RWPE2 (cell line): ENCODE data around the gene CHST15.

ENCODE experiments used
- ATAC-seq: fragments of 200-7000 bp; cut with Tn5 transposase; 3 replicates; pipeline ENCODE4 v1.9.1; 2021; ENCODE audit warnings: low read depth
- DNase-seq: peaks from one replicate; pipeline ENCODE4 v3.0.0-alpha.2; 2020; ENCODE audit warnings: low spot score
- H3K27ac ChIP-seq: fragments of 450-650 bp; 2 replicates; pipeline ENCODE4 v1.5.1; 2017; ENCODE audit warnings: mild to moderate bottlenecking; ENCODE audit not compliant: poor library complexity, severe bottlenecking
- H3K27me3 ChIP-seq: fragments of 250-450 bp; sonication (Bioruptor Pico); 2 replicates; pipeline ENCODE4 v1.5.1; 2021; ENCODE audit warnings: mild to moderate bottlenecking, moderate library complexity; ENCODE audit not compliant: insufficient read depth, poor library complexity, severe bottlenecking
- H3K36me3 ChIP-seq: fragments of 250-450 bp; sonication (Bioruptor Pico); 2 replicates; pipeline ENCODE4 v1.5.1; 2020; ENCODE audit warnings: low read depth, mild to moderate bottlenecking, moderate library complexity
- H3K4me1 ChIP-seq: fragments of 250-450 bp; sonication (Bioruptor Pico); 2 replicates; pipeline ENCODE4 v1.5.1; 2021; ENCODE audit warnings: mild to moderate bottlenecking, moderate library complexity; ENCODE audit not compliant: insufficient read depth, poor library complexity, severe bottlenecking
- H3K4me3 ChIP-seq: fragments of 250-450 bp; sonication (Bioruptor Pico); 2 replicates; pipeline ENCODE4 v1.5.1; 2021; ENCODE audit warnings: mild to moderate bottlenecking, moderate library complexity; ENCODE audit not compliant: severe bottlenecking
- H3K9me3 ChIP-seq: fragments of 250-450 bp; sonication (Bioruptor Pico); 2 replicates; pipeline ENCODE4 v1.5.1; 2021; ENCODE audit warnings: mild to moderate bottlenecking, moderate library complexity; ENCODE audit not compliant: severe bottlenecking
- TF ChIP-seq, protein P1 (sequence below): fragments of 450-650 bp; IDR thresholded peaks from one replicate; pipeline ENCODE4 v1.5.1; 2017; ENCODE audit warnings: mild to moderate bottlenecking, moderate library complexity; ENCODE audit not compliant: poor library complexity, severe bottlenecking

CHST15 gene

DNA sequence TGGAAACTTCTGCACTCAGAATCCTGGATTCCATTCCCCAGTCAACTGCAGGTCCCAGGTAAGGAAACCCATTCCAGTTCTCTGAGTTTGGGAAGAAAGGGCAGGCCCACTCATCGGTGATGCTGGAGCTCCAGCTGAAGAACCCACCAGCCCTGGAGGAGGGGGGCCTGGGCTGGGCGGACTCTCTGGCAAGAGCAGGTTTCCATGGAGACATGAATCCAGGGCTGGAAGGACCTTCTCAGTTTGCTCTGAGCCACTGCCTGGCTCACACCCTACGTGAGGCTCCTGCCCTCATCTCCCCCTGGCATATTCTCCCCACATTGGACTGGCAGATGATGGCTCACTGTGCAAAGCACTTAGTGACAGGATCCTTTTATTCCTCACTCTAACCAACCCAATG lies 128.4 kb downstream of the CHST15 start:
- H3K27me3 ChIP-seq, result peaks cover 17% of the 10 kb centered on the region
- no peak overlapping the region for H3K4me3 ChIP-seq
- no peak for DNase-seq
- ATAC-seq, result no peak
- H3K9me3 ChIP-seq, result no peaks in the 10 kb centered on the region
- TF ChIP-seq, protein P1, sequence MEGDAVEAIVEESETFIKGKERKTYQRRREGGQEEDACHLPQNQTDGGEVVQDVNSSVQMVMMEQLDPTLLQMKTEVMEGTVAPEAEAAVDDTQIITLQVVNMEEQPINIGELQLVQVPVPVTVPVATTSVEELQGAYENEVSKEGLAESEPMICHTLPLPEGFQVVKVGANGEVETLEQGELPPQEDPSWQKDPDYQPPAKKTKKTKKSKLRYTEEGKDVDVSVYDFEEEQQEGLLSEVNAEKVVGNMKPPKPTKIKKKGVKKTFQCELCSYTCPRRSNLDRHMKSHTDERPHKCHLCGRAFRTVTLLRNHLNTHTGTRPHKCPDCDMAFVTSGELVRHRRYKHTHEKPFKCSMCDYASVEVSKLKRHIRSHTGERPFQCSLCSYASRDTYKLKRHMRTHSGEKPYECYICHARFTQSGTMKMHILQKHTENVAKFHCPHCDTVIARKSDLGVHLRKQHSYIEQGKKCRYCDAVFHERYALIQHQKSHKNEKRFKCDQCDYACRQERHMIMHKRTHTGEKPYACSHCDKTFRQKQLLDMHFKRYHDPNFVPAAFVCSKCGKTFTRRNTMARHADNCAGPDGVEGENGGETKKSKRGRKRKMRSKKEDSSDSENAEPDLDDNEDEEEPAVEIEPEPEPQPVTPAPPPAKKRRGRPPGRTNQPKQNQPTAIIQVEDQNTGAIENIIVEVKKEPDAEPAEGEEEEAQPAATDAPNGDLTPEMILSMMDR, result no peak
- no peaks in the 10 kb centered on the region for H3K4me1 ChIP-seq
- H3K36me3 ChIP-seq, result no peaks in the 10 kb centered on the region
- no peak overlapping the region for H3K27ac ChIP-seq

DNA sequence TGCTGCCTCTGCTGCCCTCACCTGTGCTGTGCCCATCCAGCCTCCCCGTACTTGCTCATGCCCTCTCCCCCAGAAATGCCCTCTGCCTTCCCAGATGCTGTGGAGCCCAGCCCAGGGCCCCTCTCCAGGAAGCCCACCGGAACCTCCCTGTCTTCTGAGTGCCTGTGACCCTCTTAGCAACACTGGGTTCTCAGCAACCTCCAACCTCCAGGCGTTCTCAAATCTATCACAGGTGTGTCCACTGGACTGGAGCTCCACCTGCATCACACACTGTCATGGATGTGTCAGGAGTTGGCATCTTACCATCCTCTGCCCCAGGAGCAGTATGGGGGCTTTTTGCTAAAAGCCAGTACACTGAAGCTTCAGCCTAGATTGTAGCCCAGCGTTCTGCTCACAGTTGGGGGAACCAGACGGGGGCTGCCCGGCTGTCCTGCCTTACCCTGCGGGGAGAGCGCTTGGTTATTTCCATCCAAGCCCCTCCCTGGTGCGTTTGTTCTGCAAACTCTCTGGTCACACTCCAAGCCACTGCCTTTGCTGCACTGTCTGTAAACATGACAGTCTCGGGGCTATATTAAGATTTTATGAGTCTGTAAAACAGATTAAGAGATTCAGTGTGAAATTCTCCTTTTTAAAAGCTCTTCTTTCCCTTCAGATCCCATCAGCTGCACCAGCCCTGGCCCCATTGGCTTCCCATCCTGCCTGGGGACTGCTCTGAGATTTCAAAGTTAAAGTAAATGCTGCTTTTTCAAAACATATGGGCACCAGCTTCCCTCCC lies 130.5 kb downstream of the CHST15 start:
- Histone ChIP-seq H3K36me3 (no peaks in the 10 kb centered on the region), H3K4me1 (no peaks in the 10 kb centered on the region), H3K9me3 (no peaks in the 10 kb centered on the region), H3K27ac (no peak overlapping the region), H3K4me3 (no peak overlapping the region), H3K27me3 (peaks cover 17% of the 10 kb centered on the region)
- ATAC-seq, result no peak
- DNase-seq, result no peak
- TF ChIP-seq, protein P1, result no peak

DNA sequence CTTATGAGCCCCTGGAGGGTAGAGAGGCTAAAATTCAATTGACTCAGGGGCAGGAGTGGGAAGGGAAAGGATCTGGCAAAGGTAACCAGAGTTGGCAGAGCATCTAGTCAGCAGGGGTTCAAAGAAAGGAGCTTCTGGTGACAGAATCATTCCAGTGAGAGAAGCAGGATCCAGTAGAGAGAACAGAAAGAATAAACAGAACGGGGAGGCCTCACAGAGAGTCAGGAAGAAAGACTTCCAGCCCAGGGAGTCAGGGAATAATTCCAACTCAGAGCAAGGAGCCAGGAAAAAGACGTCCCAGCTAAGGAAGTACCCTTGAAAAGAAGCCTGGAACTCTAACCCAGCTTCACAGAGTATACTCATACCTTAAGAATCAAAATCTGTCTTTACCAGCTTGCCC lies 135.2 kb downstream of the CHST15 start:
- H3K27me3 ChIP-seq, result peaks cover 8% of the 10 kb centered on the region
- no peaks in the 10 kb centered on the region for H3K4me1 ChIP-seq

More for the DNA sequence above, 135.2 kb downstream of the CHST15 start:
- Histone ChIP-seq H3K9me3 (no peaks in the 10 kb centered on the region), H3K27ac (no peak overlapping the region), H3K4me3 (no peak overlapping the region), H3K36me3 (no peaks in the 10 kb centered on the region)
- no peak for DNase-seq
- no peak for ATAC-seq
- TF ChIP-seq, protein P1, result no peak
